ENCODE data around the gene OR56B1. TPM values are rescaled to one million over a fixed set of nuclear protein-coding genes. Genes with fewer than 3 reads are reported as not detected.

OR56B1 gene
- total RNA-seq, 1 experiment from 2014 or later = 0.17 TPM

DNA sequence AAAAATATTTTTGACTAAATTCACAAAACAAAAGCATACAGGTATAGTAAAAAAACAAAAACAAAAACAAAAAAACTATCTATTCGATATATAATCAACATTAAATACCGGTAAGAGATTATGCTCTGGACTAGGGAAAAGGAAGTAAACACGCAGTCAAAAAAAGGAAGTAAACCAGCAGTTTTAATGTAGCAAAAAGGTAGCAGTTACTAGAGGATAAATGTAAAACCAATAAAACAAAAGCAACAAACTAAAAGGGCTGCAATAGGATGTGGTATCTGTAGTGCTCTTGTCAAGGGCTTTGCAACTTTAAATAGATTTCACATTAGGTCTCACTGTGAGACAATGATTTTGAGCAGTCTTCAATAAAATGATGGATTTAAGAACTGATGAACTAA, 44.3 kb upstream of the OR56B1 start:
- peaks cover 26% of the 10 kb centered on the region for H3K36me3 Mint-ChIP-seq
- peak overlapping the region; percentile 61; the same call in 1 of the 2 replicates for H3K27ac Mint-ChIP-seq
- ChIA-PET CTCF (no interaction called here), POLR2A (no interaction called here)
- H3K9me3 Mint-ChIP-seq = peaks cover 10% of the 10 kb centered on the region
- no peaks in the 10 kb centered on the region for H3K27me3 Mint-ChIP-seq (ENCODE audit: low read depth)
- H3K4me3 Mint-ChIP-seq = peak overlapping the region; percentile 75
- DNase-seq (ENCODE audit: low spot score) = no peak
- ATAC-seq = no peak
- peaks cover 53% of the 10 kb centered on the region for H3K4me1 Mint-ChIP-seq
- TF ChIP-seq, protein P1, sequence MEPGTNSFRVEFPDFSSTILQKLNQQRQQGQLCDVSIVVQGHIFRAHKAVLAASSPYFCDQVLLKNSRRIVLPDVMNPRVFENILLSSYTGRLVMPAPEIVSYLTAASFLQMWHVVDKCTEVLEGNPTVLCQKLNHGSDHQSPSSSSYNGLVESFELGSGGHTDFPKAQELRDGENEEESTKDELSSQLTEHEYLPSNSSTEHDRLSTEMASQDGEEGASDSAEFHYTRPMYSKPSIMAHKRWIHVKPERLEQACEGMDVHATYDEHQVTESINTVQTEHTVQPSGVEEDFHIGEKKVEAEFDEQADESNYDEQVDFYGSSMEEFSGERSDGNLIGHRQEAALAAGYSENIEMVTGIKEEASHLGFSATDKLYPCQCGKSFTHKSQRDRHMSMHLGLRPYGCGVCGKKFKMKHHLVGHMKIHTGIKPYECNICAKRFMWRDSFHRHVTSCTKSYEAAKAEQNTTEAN (CRISPR knock-in tag; IDR thresholded peaks at IDR 0.05) = no peak
- TF ChIP-seq FOXP1 (CRISPR knock-in tag; IDR thresholded peaks at IDR 0.05; ENCODE audit: borderline replicate concordance) (no peak), JAZF1 (CRISPR knock-in tag; IDR thresholded peaks at IDR 0.05) (no peak), SMAD3 (CRISPR knock-in tag; IDR thresholded peaks at IDR 0.05; ENCODE audit: borderline replicate concordance) (no peak), TEAD4 (CRISPR knock-in tag; IDR thresholded peaks at IDR 0.05) (no peak)
- TF ChIP-seq, protein P2, sequence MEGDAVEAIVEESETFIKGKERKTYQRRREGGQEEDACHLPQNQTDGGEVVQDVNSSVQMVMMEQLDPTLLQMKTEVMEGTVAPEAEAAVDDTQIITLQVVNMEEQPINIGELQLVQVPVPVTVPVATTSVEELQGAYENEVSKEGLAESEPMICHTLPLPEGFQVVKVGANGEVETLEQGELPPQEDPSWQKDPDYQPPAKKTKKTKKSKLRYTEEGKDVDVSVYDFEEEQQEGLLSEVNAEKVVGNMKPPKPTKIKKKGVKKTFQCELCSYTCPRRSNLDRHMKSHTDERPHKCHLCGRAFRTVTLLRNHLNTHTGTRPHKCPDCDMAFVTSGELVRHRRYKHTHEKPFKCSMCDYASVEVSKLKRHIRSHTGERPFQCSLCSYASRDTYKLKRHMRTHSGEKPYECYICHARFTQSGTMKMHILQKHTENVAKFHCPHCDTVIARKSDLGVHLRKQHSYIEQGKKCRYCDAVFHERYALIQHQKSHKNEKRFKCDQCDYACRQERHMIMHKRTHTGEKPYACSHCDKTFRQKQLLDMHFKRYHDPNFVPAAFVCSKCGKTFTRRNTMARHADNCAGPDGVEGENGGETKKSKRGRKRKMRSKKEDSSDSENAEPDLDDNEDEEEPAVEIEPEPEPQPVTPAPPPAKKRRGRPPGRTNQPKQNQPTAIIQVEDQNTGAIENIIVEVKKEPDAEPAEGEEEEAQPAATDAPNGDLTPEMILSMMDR (IDR thresholded peaks at IDR 0.05) = no peak
- TF ChIP-seq, protein P3, sequence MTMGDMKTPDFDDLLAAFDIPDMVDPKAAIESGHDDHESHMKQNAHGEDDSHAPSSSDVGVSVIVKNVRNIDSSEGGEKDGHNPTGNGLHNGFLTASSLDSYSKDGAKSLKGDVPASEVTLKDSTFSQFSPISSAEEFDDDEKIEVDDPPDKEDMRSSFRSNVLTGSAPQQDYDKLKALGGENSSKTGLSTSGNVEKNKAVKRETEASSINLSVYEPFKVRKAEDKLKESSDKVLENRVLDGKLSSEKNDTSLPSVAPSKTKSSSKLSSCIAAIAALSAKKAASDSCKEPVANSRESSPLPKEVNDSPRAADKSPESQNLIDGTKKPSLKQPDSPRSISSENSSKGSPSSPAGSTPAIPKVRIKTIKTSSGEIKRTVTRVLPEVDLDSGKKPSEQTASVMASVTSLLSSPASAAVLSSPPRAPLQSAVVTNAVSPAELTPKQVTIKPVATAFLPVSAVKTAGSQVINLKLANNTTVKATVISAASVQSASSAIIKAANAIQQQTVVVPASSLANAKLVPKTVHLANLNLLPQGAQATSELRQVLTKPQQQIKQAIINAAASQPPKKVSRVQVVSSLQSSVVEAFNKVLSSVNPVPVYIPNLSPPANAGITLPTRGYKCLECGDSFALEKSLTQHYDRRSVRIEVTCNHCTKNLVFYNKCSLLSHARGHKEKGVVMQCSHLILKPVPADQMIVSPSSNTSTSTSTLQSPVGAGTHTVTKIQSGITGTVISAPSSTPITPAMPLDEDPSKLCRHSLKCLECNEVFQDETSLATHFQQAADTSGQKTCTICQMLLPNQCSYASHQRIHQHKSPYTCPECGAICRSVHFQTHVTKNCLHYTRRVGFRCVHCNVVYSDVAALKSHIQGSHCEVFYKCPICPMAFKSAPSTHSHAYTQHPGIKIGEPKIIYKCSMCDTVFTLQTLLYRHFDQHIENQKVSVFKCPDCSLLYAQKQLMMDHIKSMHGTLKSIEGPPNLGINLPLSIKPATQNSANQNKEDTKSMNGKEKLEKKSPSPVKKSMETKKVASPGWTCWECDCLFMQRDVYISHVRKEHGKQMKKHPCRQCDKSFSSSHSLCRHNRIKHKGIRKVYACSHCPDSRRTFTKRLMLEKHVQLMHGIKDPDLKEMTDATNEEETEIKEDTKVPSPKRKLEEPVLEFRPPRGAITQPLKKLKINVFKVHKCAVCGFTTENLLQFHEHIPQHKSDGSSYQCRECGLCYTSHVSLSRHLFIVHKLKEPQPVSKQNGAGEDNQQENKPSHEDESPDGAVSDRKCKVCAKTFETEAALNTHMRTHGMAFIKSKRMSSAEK (CRISPR knock-in tag; IDR thresholded peaks at IDR 0.05; ENCODE audit: borderline replicate concordance) = no peak
- TF ChIP-seq, protein P4, sequence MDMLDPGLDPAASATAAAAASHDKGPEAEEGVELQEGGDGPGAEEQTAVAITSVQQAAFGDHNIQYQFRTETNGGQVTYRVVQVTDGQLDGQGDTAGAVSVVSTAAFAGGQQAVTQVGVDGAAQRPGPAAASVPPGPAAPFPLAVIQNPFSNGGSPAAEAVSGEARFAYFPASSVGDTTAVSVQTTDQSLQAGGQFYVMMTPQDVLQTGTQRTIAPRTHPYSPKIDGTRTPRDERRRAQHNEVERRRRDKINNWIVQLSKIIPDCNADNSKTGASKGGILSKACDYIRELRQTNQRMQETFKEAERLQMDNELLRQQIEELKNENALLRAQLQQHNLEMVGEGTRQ (CRISPR knock-in tag; IDR thresholded peaks at IDR 0.05) = no peak

DNA sequence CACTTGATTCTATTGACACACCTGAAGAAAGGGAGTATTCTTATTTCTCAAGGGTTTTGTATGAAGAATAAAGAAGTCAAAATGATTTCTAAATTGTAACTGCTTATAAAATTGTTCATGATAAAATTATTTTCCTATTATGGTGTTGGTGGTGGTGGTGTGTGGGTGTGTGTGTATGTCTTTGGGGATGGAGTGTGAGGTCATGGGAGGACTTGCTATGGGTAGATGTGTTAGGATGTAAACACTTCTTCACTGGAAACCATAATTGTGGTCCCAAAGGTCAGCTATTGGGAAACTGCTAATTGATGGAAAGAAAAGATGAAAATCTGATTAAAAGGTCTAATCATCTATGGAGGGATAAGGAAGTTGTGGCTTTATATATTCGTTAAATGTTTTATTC, 41.6 kb upstream of the OR56B1 start:
- TF ChIP-seq, protein P5, sequence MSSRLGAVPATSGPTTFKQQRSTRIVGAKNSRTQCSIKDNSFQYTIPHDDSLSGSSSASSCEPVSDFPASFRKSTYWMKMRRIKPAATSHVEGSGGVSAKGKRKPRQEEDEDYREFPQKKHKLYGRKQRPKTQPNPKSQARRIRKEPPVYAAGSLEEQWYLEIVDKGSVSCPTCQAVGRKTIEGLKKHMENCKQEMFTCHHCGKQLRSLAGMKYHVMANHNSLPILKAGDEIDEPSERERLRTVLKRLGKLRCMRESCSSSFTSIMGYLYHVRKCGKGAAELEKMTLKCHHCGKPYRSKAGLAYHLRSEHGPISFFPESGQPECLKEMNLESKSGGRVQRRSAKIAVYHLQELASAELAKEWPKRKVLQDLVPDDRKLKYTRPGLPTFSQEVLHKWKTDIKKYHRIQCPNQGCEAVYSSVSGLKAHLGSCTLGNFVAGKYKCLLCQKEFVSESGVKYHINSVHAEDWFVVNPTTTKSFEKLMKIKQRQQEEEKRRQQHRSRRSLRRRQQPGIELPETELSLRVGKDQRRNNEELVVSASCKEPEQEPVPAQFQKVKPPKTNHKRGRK (CRISPR knock-in tag; IDR thresholded peaks at IDR 0.05; ENCODE audit: borderline replicate concordance) = no peak
- TF ChIP-seq, protein P6, sequence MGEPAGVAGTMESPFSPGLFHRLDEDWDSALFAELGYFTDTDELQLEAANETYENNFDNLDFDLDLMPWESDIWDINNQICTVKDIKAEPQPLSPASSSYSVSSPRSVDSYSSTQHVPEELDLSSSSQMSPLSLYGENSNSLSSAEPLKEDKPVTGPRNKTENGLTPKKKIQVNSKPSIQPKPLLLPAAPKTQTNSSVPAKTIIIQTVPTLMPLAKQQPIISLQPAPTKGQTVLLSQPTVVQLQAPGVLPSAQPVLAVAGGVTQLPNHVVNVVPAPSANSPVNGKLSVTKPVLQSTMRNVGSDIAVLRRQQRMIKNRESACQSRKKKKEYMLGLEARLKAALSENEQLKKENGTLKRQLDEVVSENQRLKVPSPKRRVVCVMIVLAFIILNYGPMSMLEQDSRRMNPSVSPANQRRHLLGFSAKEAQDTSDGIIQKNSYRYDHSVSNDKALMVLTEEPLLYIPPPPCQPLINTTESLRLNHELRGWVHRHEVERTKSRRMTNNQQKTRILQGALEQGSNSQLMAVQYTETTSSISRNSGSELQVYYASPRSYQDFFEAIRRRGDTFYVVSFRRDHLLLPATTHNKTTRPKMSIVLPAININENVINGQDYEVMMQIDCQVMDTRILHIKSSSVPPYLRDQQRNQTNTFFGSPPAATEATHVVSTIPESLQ (CRISPR knock-in tag; IDR thresholded peaks at IDR 0.05) = no peak
- TF ChIP-seq, protein P7, sequence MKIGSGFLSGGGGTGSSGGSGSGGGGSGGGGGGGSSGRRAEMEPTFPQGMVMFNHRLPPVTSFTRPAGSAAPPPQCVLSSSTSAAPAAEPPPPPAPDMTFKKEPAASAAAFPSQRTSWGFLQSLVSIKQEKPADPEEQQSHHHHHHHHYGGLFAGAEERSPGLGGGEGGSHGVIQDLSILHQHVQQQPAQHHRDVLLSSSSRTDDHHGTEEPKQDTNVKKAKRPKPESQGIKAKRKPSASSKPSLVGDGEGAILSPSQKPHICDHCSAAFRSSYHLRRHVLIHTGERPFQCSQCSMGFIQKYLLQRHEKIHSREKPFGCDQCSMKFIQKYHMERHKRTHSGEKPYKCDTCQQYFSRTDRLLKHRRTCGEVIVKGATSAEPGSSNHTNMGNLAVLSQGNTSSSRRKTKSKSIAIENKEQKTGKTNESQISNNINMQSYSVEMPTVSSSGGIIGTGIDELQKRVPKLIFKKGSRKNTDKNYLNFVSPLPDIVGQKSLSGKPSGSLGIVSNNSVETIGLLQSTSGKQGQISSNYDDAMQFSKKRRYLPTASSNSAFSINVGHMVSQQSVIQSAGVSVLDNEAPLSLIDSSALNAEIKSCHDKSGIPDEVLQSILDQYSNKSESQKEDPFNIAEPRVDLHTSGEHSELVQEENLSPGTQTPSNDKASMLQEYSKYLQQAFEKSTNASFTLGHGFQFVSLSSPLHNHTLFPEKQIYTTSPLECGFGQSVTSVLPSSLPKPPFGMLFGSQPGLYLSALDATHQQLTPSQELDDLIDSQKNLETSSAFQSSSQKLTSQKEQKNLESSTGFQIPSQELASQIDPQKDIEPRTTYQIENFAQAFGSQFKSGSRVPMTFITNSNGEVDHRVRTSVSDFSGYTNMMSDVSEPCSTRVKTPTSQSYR (CRISPR knock-in tag; IDR thresholded peaks at IDR 0.05) = no peak
- TF ChIP-seq, protein P8, sequence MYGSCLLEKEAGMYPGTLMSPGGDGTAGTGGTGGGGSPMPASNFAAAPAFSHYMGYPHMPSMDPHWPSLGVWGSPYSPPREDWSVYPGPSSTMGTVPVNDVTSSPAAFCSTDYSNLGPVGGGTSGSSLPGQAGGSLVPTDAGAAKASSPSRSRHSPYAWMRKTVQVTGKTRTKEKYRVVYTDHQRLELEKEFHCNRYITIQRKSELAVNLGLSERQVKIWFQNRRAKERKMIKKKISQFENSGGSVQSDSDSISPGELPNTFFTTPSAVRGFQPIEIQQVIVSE (CRISPR knock-in tag; IDR thresholded peaks at IDR 0.05; ENCODE audit: borderline replicate concordance) = no peak
- TF ChIP-seq, protein P9, sequence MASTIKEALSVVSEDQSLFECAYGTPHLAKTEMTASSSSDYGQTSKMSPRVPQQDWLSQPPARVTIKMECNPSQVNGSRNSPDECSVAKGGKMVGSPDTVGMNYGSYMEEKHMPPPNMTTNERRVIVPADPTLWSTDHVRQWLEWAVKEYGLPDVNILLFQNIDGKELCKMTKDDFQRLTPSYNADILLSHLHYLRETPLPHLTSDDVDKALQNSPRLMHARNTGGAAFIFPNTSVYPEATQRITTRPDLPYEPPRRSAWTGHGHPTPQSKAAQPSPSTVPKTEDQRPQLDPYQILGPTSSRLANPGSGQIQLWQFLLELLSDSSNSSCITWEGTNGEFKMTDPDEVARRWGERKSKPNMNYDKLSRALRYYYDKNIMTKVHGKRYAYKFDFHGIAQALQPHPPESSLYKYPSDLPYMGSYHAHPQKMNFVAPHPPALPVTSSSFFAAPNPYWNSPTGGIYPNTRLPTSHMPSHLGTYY (CRISPR knock-in tag; IDR thresholded peaks at IDR 0.05) = no peak
- no peak for DNase-seq (ENCODE audit: low spot score)
- Mint-ChIP-seq H3K4me3 (no peak overlapping the region), H3K36me3 (peaks cover 44% of the 10 kb centered on the region), H3K27me3 (ENCODE audit: low read depth) (no peaks in the 10 kb centered on the region), H3K27ac (no peak overlapping the region), H3K4me1 (peaks cover 41% of the 10 kb centered on the region), H3K9me3 (no peaks in the 10 kb centered on the region)
- ChIA-PET CTCF (no interaction called here), POLR2A (no interaction called here)
- ATAC-seq = no peak
